Islet of Langerhans (tissue), 1 donor: ENCODE results near the gene UGT1A8.

Experiments
- FAIRE-seq: peaks from one replicate; lab custom pipeline; 2011; peaks lifted over from hg19 to GRCh38; lab: Jason Lieb, UNC

Gene UGT1A8

DNA sequence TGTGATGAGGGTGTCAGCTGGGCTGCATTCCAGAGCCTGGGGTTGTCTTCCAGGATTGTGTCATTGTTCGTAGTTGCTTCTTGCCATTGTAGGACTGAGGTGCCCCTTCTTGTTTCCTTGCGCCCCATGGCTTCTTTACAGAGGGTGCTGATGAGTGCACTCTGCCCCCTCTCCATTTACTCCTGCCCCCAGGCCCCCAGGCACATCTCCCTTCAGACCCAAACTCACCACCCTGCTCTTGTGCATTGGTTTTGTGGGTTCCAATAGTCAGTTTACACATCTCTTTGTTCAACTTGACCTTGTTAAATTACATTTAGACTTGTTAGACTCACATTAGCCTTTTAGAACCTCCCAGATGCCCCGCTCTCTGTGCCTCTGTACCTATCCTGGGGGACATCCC is 203.8 kb downstream of the UGT1A8 start:
- FAIRE-seq, result no peak

DNA sequence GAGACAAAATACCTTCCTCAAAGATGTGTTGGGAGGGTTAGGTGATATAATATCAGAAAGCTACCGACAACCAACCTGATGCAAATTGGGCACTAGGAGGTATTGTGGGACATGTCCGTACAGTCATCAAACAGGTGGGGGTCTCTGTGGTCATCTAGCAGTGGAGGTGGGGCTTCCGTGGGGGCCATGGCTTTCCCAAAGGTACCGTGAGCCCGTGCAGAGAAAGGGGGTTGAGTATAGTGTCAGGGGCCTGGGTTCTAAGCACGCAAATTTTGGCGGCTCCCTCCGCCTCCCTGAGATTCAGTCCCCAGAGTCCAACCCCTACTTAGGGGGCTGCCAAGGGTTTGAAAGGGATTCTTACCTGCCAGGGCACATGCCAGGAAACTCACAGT is 204.3 kb downstream of the UGT1A8 start:
- FAIRE-seq, result no peak

DNA sequence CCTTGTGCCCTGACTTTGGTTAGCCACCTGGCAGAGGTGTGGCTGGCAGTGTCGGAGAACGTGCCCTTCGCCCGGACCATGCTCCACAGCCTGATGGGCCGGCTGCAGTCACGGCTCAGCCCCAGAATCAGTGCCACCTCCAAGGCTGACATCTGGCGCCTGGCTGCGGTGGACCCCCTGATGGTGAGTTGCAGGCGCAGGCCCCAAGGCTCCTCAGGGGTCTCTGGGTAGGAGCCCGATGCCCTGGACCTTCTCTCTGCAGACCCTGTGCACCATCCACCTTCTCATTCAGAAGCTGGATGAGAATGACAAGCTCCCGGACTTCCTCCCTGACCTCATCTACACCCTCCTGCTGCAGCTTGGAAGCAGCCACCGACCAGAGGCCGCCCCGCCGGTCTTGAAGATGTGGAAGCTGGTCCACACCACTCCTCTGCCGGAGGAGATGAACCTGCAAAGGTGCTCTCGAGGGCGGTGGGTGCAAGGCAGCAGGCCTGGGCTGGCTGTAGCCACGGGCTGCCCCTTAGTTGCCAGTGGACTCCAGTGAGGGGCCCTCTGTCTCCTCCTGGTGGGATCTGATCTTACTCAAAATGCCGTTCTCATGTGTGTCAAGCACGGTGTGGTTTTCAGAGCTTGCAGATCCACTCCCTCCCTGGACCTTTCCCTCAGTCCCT is 204.8 kb downstream of the UGT1A8 start:
- FAIRE-seq, result no peak
